Omental fat pad (tissue), 4 donors: ENCODE results near the gene BRI3BP. TPM values are rescaled to one million over a fixed set of nuclear protein-coding genes. Genes with fewer than 3 reads are reported as not detected.

Experiments
- ATAC-seq: fragments of 150-250 bp; one replicate; pipeline ENCODE4 v1.9.1; 2016; ENCODE audit warnings: mild to moderate bottlenecking, moderate library complexity; ENCODE audit not compliant: low FRiP score
- DNase-seq: peaks from one replicate; pipeline ENCODE4 v3.0.0-alpha.2; 2019; ENCODE audit warnings: low spot score
- CTCF ChIP-seq, 3 donors: fragments of 450-650 bp; IDR thresholded peaks; one replicate each; pipeline ENCODE4 v1.5.1; 2016 to 2017; ENCODE audit warnings: antibody characterized with exemption in 3 of 3, mild to moderate bottlenecking in 3 of 3, moderate library complexity in 2 of 3
- total RNA-seq, 4 donors: library from RNA; depleted of rRNA; stranded (reverse); fragments of >200 nt; gene quantifications; one replicate each; pipeline ENCODE4 v1.1.0, GENCODE V29; 2016

The BRI3BP gene
- total RNA-seq, 4 donors from 2014 or later, result 3.5 to 5.4 (median 4.4) TPM

GRCh38 chr12:125006365-125006764 lies 12.9 kb downstream of the BRI3BP start:
- no peak for TF ChIP-seq CTCF (IDR thresholded peaks at IDR 0.05)
- DNase-seq, result no peak
- no peak for ATAC-seq

- no peak for TF ChIP-seq CTCF (IDR thresholded peaks at IDR 0.05)
- no peak for DNase-seq
- no peak for ATAC-seq
Measured at GRCh38 chr12:125013816-125014442, 20.5 kb downstream of the BRI3BP start.

- ATAC-seq, result no peak
- TF ChIP-seq CTCF (IDR thresholded peaks at IDR 0.05), result no peak
- DNase-seq, result no peak
Measured at GRCh38 chr12:125014526-125014925, 21.1 kb downstream of the BRI3BP start.

GRCh38 chr12:125015680-125016310 lies 22.4 kb downstream of the BRI3BP start:
- ATAC-seq, result no peak
- no peak for TF ChIP-seq CTCF (IDR thresholded peaks at IDR 0.05)
- no peak for DNase-seq

- ATAC-seq, result no peak
- TF ChIP-seq CTCF (IDR thresholded peaks at IDR 0.05), result no peak
- DNase-seq, result no peak
Measured at GRCh38 chr12:125017801-125018200, 24.4 kb downstream of the BRI3BP start.

GRCh38 chr12:125018356-125018755 lies 24.9 kb downstream of the BRI3BP start:
- ATAC-seq (no peak), DNase-seq (no peak)

More at GRCh38 chr12:125018356-125018755, 24.9 kb downstream of the BRI3BP start:
- no peak for TF ChIP-seq CTCF (IDR thresholded peaks at IDR 0.05)
